ENCODE data around the gene FBLN2.

Gene FBLN2

GRCh38 chr3:13611221-13611620 is 62.3 kb downstream of the FBLN2 start:
- Histone ChIP-seq H3K23ac (ENCODE audit: low read length) (no peak overlapping the region), H3K4me2 (ENCODE audit: low read length) (no peak overlapping the region), H2BK120ac (ENCODE audit: insufficient read depth, low read length, poor library complexity) (no peak overlapping the region), H3K14ac (ENCODE audit: low read length) (no peak overlapping the region), H2BK12ac (ENCODE audit: low read length) (no peak overlapping the region), H3K27ac (ENCODE audit: low read depth, low read length) (no peak overlapping the region), H3K36me3 (ENCODE audit: control insufficient read depth in 1 of 2, insufficient read depth in 2 of 2, low read length in 2 of 2) (no peaks in the 10 kb centered on the region), H3K79me2 (ENCODE audit: control insufficient read depth, insufficient read depth, low read length, poor library complexity) (no peaks in the 10 kb centered on the region), H3K9ac (ENCODE audit: low read length) (no peak overlapping the region), H4K8ac (ENCODE audit: low read depth, low read length) (no peak overlapping the region), H4K12ac (ENCODE audit: low read depth, low read length) (no peak overlapping the region), H3K9me3 (ENCODE audit: insufficient read depth, low read depth, low read length) (peaks cover 8% of the 10 kb centered on the region), H3K27me3 (ENCODE audit: insufficient read depth, low read length) (no peaks in the 10 kb centered on the region), H2AK5ac (ENCODE audit: low read length) (no peak overlapping the region), H2AFZ (ENCODE audit: insufficient read depth, low read length, poor library complexity) (no peak overlapping the region), H2BK5ac (ENCODE audit: low read depth, low read length, poor library complexity) (no peak overlapping the region), H3K4ac (ENCODE audit: low read depth, low read length) (no peak overlapping the region), H3K4me1 (ENCODE audit: control insufficient read depth in 1 of 2, insufficient read depth in 2 of 2, low read length in 2 of 2) (no peaks in the 10 kb centered on the region), H3K4me3 (ENCODE audit: low read depth, low read length) (no peak overlapping the region), H3K79me1 (ENCODE audit: low read length) (no peaks in the 10 kb centered on the region), H4K91ac (ENCODE audit: low read depth, low read length) (no peak overlapping the region), H3K18ac (ENCODE audit: low read length) (no peak overlapping the region)
- DNase-seq, result no peak
- no CpG with 5 or more reads among the region's 6 CpGs for whole genome bisulfite sequencing (ENCODE audit: extremely low coverage, insufficient coverage, insufficient read length)

- Histone ChIP-seq H3K9ac (ENCODE audit: low read length) (no peak overlapping the region), H3K27me3 (ENCODE audit: insufficient read depth, low read length) (no peaks in the 10 kb centered on the region), H4K8ac (ENCODE audit: low read depth, low read length) (no peak overlapping the region), H4K91ac (ENCODE audit: low read depth, low read length) (no peak overlapping the region), H4K12ac (ENCODE audit: low read depth, low read length) (no peak overlapping the region), H3K36me3 (ENCODE audit: control insufficient read depth in 1 of 2, insufficient read depth in 2 of 2, low read length in 2 of 2) (no peaks in the 10 kb centered on the region), H3K14ac (ENCODE audit: low read length) (no peak overlapping the region), H3K4me1 (ENCODE audit: control insufficient read depth in 1 of 2, insufficient read depth in 2 of 2, low read length in 2 of 2) (no peaks in the 10 kb centered on the region), H3K4me2 (ENCODE audit: low read length) (no peak overlapping the region), H3K79me2 (ENCODE audit: control insufficient read depth, insufficient read depth, low read length, poor library complexity) (no peaks in the 10 kb centered on the region), H3K27ac (ENCODE audit: low read depth, low read length) (no peak overlapping the region), H3K4ac (ENCODE audit: low read depth, low read length) (no peak overlapping the region), H2BK5ac (ENCODE audit: low read depth, low read length, poor library complexity) (no peak overlapping the region), H3K18ac (ENCODE audit: low read length) (no peak overlapping the region), H2BK120ac (ENCODE audit: insufficient read depth, low read length, poor library complexity) (no peak overlapping the region), H2AK5ac (ENCODE audit: low read length) (no peak overlapping the region), H3K79me1 (ENCODE audit: low read length) (no peaks in the 10 kb centered on the region), H2BK12ac (ENCODE audit: low read length) (no peak overlapping the region), H2AFZ (ENCODE audit: insufficient read depth, low read length, poor library complexity) (no peak overlapping the region), H3K9me3 (ENCODE audit: insufficient read depth, low read depth, low read length) (peaks cover 13% of the 10 kb centered on the region), H3K23ac (ENCODE audit: low read length) (no peak overlapping the region), H3K4me3 (ENCODE audit: low read depth, low read length) (no peak overlapping the region)
- no peak for DNase-seq
- no CpG with 5 or more reads among the region's 3 CpGs for WGBS (ENCODE audit: extremely low coverage, insufficient coverage, insufficient read length)
Measured at GRCh38 chr3:13612829-13613228, 63.9 kb downstream of the FBLN2 start.

- peak; percentile 61 to 68 for DNase-seq
- WGBS (ENCODE audit: extremely low coverage, insufficient coverage, insufficient read length), result no CpG with 5 or more reads among the region's 14 CpGs
- no peaks in the 10 kb centered on the region for H3K79me1 ChIP-seq (ENCODE audit: low read length)
- H2AK5ac ChIP-seq (ENCODE audit: low read length), result no peak overlapping the region
- H3K36me3 ChIP-seq (ENCODE audit: control insufficient read depth in 1 of 2, insufficient read depth in 2 of 2, low read length in 2 of 2), result no peaks in the 10 kb centered on the region
- H2BK5ac ChIP-seq (ENCODE audit: low read depth, low read length, poor library complexity), result no peak overlapping the region
- H2AFZ ChIP-seq (ENCODE audit: insufficient read depth, low read length, poor library complexity), result no peak overlapping the region
- no peak overlapping the region for H3K4me2 ChIP-seq (ENCODE audit: low read length)
- peaks cover 13% of the 10 kb centered on the region for H3K9me3 ChIP-seq (ENCODE audit: insufficient read depth, low read depth, low read length)
- no peak overlapping the region for H3K23ac ChIP-seq (ENCODE audit: low read length)
- H3K14ac ChIP-seq (ENCODE audit: low read length), result no peak overlapping the region
- no peak overlapping the region for H3K27ac ChIP-seq (ENCODE audit: low read depth, low read length)
- no peak overlapping the region for H3K18ac ChIP-seq (ENCODE audit: low read length)
- H4K8ac ChIP-seq (ENCODE audit: low read depth, low read length), result no peak overlapping the region
- H3K4ac ChIP-seq (ENCODE audit: low read depth, low read length), result no peak overlapping the region
- no peak overlapping the region for H2BK12ac ChIP-seq (ENCODE audit: low read length)
- no peak overlapping the region for H4K91ac ChIP-seq (ENCODE audit: low read depth, low read length)
- H3K79me2 ChIP-seq (ENCODE audit: control insufficient read depth, insufficient read depth, low read length, poor library complexity), result no peaks in the 10 kb centered on the region
- no peaks in the 10 kb centered on the region for H3K27me3 ChIP-seq (ENCODE audit: insufficient read depth, low read length)
- no peak overlapping the region for H2BK120ac ChIP-seq (ENCODE audit: insufficient read depth, low read length, poor library complexity)
- no peak overlapping the region for H4K12ac ChIP-seq (ENCODE audit: low read depth, low read length)
- H3K9ac ChIP-seq (ENCODE audit: low read length), result no peak overlapping the region
- H3K4me3 ChIP-seq (ENCODE audit: low read depth, low read length), result no peak overlapping the region
- H3K4me1 ChIP-seq (ENCODE audit: control insufficient read depth in 1 of 2, insufficient read depth in 2 of 2, low read length in 2 of 2), result no peaks in the 10 kb centered on the region
Measured at GRCh38 chr3:13613343-13614190, 64.6 kb downstream of the FBLN2 start.

DNA sequence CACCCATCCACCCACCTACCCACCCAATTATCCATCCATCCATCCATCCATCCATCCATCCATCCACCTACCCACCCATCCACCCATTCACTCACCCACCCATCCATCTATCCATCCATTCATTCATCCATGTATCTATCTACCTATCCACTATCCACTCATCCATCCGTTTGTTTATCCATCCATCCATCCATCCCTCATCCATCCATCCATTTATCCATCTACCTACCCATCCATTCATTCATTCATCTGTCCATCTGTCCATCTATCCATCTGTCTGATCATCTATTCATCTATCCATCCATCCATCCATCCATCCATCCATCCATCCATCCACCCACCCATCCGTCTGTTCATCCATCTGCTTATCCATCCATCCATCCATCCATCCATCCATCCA is 65.7 kb downstream of the FBLN2 start:
- Histone ChIP-seq H2AK5ac (ENCODE audit: low read length) (no peak overlapping the region), H4K8ac (ENCODE audit: low read depth, low read length) (no peak overlapping the region), H2BK120ac (ENCODE audit: insufficient read depth, low read length, poor library complexity) (no peak overlapping the region), H2BK5ac (ENCODE audit: low read depth, low read length, poor library complexity) (no peak overlapping the region), H3K9me3 (ENCODE audit: insufficient read depth, low read depth, low read length) (peaks cover 13% of the 10 kb centered on the region), H3K18ac (ENCODE audit: low read length) (no peak overlapping the region), H4K91ac (ENCODE audit: low read depth, low read length) (no peak overlapping the region), H3K4me2 (ENCODE audit: low read length) (no peak overlapping the region), H3K79me1 (ENCODE audit: low read length) (no peaks in the 10 kb centered on the region), H3K79me2 (ENCODE audit: control insufficient read depth, insufficient read depth, low read length, poor library complexity) (no peaks in the 10 kb centered on the region), H3K27ac (ENCODE audit: low read depth, low read length) (no peak overlapping the region), H3K23ac (ENCODE audit: low read length) (no peak overlapping the region), H3K4ac (ENCODE audit: low read depth, low read length) (no peak overlapping the region), H3K27me3 (ENCODE audit: insufficient read depth, low read length) (no peaks in the 10 kb centered on the region), H4K12ac (ENCODE audit: low read depth, low read length) (no peak overlapping the region), H2AFZ (ENCODE audit: insufficient read depth, low read length, poor library complexity) (no peak overlapping the region), H3K36me3 (ENCODE audit: control insufficient read depth in 1 of 2, insufficient read depth in 2 of 2, low read length in 2 of 2) (no peaks in the 10 kb centered on the region), H3K9ac (ENCODE audit: low read length) (no peak overlapping the region), H3K4me1 (ENCODE audit: control insufficient read depth in 1 of 2, insufficient read depth in 2 of 2, low read length in 2 of 2) (no peaks in the 10 kb centered on the region), H2BK12ac (ENCODE audit: low read length) (no peak overlapping the region), H3K4me3 (ENCODE audit: low read depth, low read length) (no peak overlapping the region), H3K14ac (ENCODE audit: low read length) (no peak overlapping the region)
- DNase-seq, result no peak
- WGBS (ENCODE audit: extremely low coverage, insufficient coverage, insufficient read length), result no CpG with 5 or more reads among the region's 2 CpGs
